Liver (tissue), 9 donors: ENCODE data around the gene RAET1E. TPM values are rescaled to one million over a fixed set of nuclear protein-coding genes. Genes with fewer than 3 reads are reported as not detected.

Source experiments
- DNase-seq: peaks from one replicate; pipeline ENCODE4 v3.0.0-alpha.2; 2017; ENCODE audit warnings: low spot score
- H3K27ac ChIP-seq, 2 donors: one replicate each; pipeline ENCODE4 v1.7.0; 2013; ENCODE audit warnings: inconsistent platforms in 2 of 2, low read length in 2 of 2, control low read depth in 1 of 2, low read depth in 1 of 2, mild to moderate bottlenecking in 1 of 2
- H3K27me3 ChIP-seq, 4 donors: one replicate each; pipeline versions ENCODE4 v1.6.1 to v1.7.0; 2013; ENCODE audit warnings: low read length in 3 of 4, inconsistent platforms in 1 of 4, mild to moderate bottlenecking in 1 of 4, moderate library complexity in 1 of 4; ENCODE audit not compliant: control insufficient read depth in 4 of 4, insufficient read depth in 4 of 4
- H3K36me3 ChIP-seq, 4 donors: one replicate each; pipeline versions ENCODE4 v1.6.1 to v1.7.0; 2013; ENCODE audit warnings: low read length in 3 of 4, mild to moderate bottlenecking in 3 of 4, low read depth in 1 of 4, moderate library complexity in 1 of 4; ENCODE audit not compliant: control insufficient read depth in 4 of 4, insufficient read depth in 3 of 4
- H3K4me1 ChIP-seq, 4 donors: one replicate each; pipeline versions ENCODE4 v1.6.1 to v1.7.0; 2013; ENCODE audit warnings: low read length in 3 of 4, mild to moderate bottlenecking in 3 of 4, moderate library complexity in 1 of 4; ENCODE audit not compliant: control insufficient read depth in 4 of 4, insufficient read depth in 4 of 4
- H3K4me3 ChIP-seq, 3 donors: one replicate each; pipeline versions ENCODE4 v1.6.1 to v1.7.0; 2013; ENCODE audit warnings: low read length in 3 of 3, control low read depth in 1 of 3, low read depth in 1 of 3, mild to moderate bottlenecking in 1 of 3
- H3K9ac ChIP-seq, 2 donors: one replicate each; pipeline ENCODE4 v1.7.0; 2013; ENCODE audit warnings: low read length in 2 of 2, mild to moderate bottlenecking in 2 of 2, moderate library complexity in 2 of 2, control low read depth in 1 of 2, low read depth in 1 of 2
- H3K9me3 ChIP-seq, 4 donors: one replicate each; pipeline versions ENCODE4 v1.6.1 to v1.7.0; 2013; ENCODE audit warnings: low read length in 3 of 4; ENCODE audit not compliant: control insufficient read depth in 4 of 4
- ATF3 ChIP-seq: IDR thresholded peaks from 2 replicates; pipeline ENCODE4 v1.6.1; 2016; ENCODE audit warnings: antibody characterized with exemption
- EGR1 ChIP-seq, 2 donors: IDR thresholded peaks; 2 replicates each; pipeline ENCODE4 v1.6.1; 2016 to 2018; ENCODE audit warnings: antibody characterized with exemption in 2 of 2, low read depth in 2 of 2
- FOXA1 ChIP-seq: IDR thresholded peaks from 2 replicates; pipeline ENCODE4 v1.6.1; 2016; ENCODE audit warnings: antibody characterized with exemption
- FOXA2 ChIP-seq: IDR thresholded peaks from 2 replicates; pipeline ENCODE4 v1.6.1; 2016; ENCODE audit warnings: antibody characterized with exemption
- HNF4A ChIP-seq, 2 donors: conservative IDR thresholded peaks; 2 replicates each; pipeline ENCODE4 v1.6.1; 2016; ENCODE audit warnings: antibody characterized with exemption in 2 of 2, mild to moderate bottlenecking in 2 of 2
- HNF4G ChIP-seq: IDR thresholded peaks from 2 replicates; pipeline ENCODE4 v1.6.1; 2016; ENCODE audit warnings: antibody characterized with exemption
- JUND ChIP-seq, 2 donors: IDR thresholded peaks; 2 replicates each; pipeline ENCODE4 v1.6.1; 2016; ENCODE audit warnings: antibody characterized with exemption in 2 of 2
- MAX ChIP-seq: IDR thresholded peaks from 2 replicates; pipeline ENCODE4 v1.6.1; 2016; ENCODE audit warnings: antibody characterized with exemption
- NR2F2 ChIP-seq: IDR thresholded peaks from 2 replicates; pipeline ENCODE4 v1.6.1; 2016; ENCODE audit warnings: antibody characterized with exemption
- RAD21 ChIP-seq, 2 donors: IDR thresholded peaks; 2 replicates each; pipeline ENCODE4 v1.6.1; 2016; ENCODE audit warnings: antibody characterized with exemption in 2 of 2, mild to moderate bottlenecking in 2 of 2
- RXRA ChIP-seq, 2 donors: IDR thresholded peaks; 2 replicates each; pipeline ENCODE4 v1.6.1; 2017 to 2018; ENCODE audit warnings: antibody characterized with exemption in 2 of 2, mild to moderate bottlenecking in 1 of 2
- SP1 ChIP-seq: IDR thresholded peaks from 2 replicates; pipeline ENCODE4 v1.6.1; 2018; ENCODE audit warnings: antibody characterized with exemption, mild to moderate bottlenecking
- TAF1 ChIP-seq: conservative IDR thresholded peaks from 2 replicates; pipeline ENCODE4 v1.6.1; 2016; ENCODE audit warnings: antibody characterized with exemption, mild to moderate bottlenecking
- YY1 ChIP-seq: IDR thresholded peaks from 2 replicates; pipeline ENCODE4 v1.6.1; 2016; ENCODE audit warnings: antibody characterized with exemption, mild to moderate bottlenecking
- ZBTB33 ChIP-seq: IDR thresholded peaks from 2 replicates; pipeline ENCODE4 v1.6.1; 2016; ENCODE audit warnings: antibody characterized with exemption
- WGBS: extraction: QIAGEN DNeasy Blood & Tissue Kit; methylation state at CpG from one replicate; pipeline ENCODE4 v1.1.7; 2013; 5-methylcytosine and 5-hydroxymethylcytosine counted together
- polyA plus RNA-seq, 2 donors: library from polyadenylated mRNA; stranded (reverse) in 1 of 2; unstranded in 1 of 2; fragments of 200-250 nt in 1 of 2; fragments of >200 nt in 1 of 2; fragmentation: Nextera tagmentation in 1 of 2; extraction: Ambion mirVana in 1 of 2; gene quantifications; one replicate each; pipeline versions ENCODE4 v1.2.1 to v1.2.3, GENCODE V29; 2013 to 2015
- total RNA-seq, 2 donors: library from RNA; depleted of rRNA; stranded (reverse); fragments of >200 nt; gene quantifications; one replicate each; pipeline ENCODE4 v1.2.3, GENCODE V29; 2014
- TF ChIP-seq, protein P1 (sequence below): IDR thresholded peaks from 2 replicates; pipeline ENCODE4 v1.6.1; 2016; ENCODE audit warnings: antibody characterized with exemption, mild to moderate bottlenecking
- donor health status: healthy.
- donor health status: healthy.
- donor health status: healthy.
- donor health status: healthy.
- donor health status: healthy.

Gene RAET1E
- total and polyA plus RNA-seq, 4 donors: not detected

GRCh38 chr6:149890629-149891045, 7.3 kb downstream of the RAET1E start:
- TF ChIP-seq MAX (no peak), EGR1 (IDR thresholded peaks at IDR 0.05; ENCODE audit: low read depth in 2 of 2) (no peak), YY1 (no peak), RXRA (IDR thresholded peaks at IDR 0.05) (no peak), SP1 (no peak), ATF3 (no peak), JUND (IDR thresholded peaks at IDR 0.05) (no peak), TAF1 (no peak), ZBTB33 (no peak), FOXA1 (no peak), FOXA2 (no peak), RAD21 (IDR thresholded peaks at IDR 0.05) (no peak)
- TF ChIP-seq, protein P1, sequence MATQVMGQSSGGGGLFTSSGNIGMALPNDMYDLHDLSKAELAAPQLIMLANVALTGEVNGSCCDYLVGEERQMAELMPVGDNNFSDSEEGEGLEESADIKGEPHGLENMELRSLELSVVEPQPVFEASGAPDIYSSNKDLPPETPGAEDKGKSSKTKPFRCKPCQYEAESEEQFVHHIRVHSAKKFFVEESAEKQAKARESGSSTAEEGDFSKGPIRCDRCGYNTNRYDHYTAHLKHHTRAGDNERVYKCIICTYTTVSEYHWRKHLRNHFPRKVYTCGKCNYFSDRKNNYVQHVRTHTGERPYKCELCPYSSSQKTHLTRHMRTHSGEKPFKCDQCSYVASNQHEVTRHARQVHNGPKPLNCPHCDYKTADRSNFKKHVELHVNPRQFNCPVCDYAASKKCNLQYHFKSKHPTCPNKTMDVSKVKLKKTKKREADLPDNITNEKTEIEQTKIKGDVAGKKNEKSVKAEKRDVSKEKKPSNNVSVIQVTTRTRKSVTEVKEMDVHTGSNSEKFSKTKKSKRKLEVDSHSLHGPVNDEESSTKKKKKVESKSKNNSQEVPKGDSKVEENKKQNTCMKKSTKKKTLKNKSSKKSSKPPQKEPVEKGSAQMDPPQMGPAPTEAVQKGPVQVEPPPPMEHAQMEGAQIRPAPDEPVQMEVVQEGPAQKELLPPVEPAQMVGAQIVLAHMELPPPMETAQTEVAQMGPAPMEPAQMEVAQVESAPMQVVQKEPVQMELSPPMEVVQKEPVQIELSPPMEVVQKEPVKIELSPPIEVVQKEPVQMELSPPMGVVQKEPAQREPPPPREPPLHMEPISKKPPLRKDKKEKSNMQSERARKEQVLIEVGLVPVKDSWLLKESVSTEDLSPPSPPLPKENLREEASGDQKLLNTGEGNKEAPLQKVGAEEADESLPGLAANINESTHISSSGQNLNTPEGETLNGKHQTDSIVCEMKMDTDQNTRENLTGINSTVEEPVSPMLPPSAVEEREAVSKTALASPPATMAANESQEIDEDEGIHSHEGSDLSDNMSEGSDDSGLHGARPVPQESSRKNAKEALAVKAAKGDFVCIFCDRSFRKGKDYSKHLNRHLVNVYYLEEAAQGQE: no peak
- Histone ChIP-seq H3K27me3 (no peaks in the 10 kb centered on the region), H3K9me3 (no peaks in the 10 kb centered on the region), H3K4me3 (no peak overlapping the region), H3K9ac (no peak overlapping the region), H3K27ac (no peak overlapping the region), H3K36me3 (no peaks in the 10 kb centered on the region), H3K4me1 (peaks cover 0 to under 1% (median 0%) of the 10 kb centered on the region in 4 donors)
- WGBS: 79% methylated on average over 6 of the region's 6 CpGs
- no peak for DNase-seq

DNA sequence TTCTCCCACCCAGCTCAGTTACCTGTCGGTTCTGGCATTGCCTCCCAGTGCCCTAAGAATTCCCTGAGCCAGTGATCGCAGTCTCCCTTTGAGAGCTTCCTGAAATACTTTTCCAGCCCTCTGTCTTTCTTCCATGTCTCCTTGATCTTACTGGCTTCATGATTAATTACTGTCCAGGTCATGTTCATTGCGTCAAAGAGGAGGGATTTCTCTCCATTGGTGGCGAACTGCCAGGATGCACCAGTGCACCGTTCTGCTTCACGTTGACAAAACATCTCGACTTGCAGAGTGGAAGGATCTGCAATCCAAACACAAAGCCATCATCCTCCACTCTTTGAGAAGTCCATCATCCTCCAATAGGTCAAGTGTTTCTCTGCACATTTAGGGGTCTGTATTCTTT, 8.6 kb downstream of the RAET1E start:
- Histone ChIP-seq H3K9me3 (no peaks in the 10 kb centered on the region), H3K4me1 (no peaks in the 10 kb centered on the region), H3K36me3 (no peaks in the 10 kb centered on the region), H3K27ac (no peak overlapping the region), H3K4me3 (no peak overlapping the region), H3K9ac (no peak overlapping the region), H3K27me3 (no peaks in the 10 kb centered on the region)
- DNase-seq: no peak
- 73% methylated on average over 7 of the region's 7 CpGs for WGBS
- no peak for TF ChIP-seq HNF4G
- no peak for TF ChIP-seq NR2F2
- TF ChIP-seq SP1: no peak
- TF ChIP-seq HNF4A (conservative IDR thresholded peaks at IDR 0.05): no peak
- TF ChIP-seq JUND (IDR thresholded peaks at IDR 0.05): no peak
- no peak for TF ChIP-seq EGR1 (IDR thresholded peaks at IDR 0.05; ENCODE audit: low read depth in 2 of 2)
- TF ChIP-seq TAF1: no peak
- no peak for TF ChIP-seq RAD21 (IDR thresholded peaks at IDR 0.05)
